Measurements from ENCODE around the gene NCAPG2. TPM values are rescaled to one million over a fixed set of nuclear protein-coding genes. Genes with fewer than 3 reads are reported as not detected.

Gene NCAPG2
- total RNA-seq, 1 donor from 2014 or later = 14.3 TPM

DNA sequence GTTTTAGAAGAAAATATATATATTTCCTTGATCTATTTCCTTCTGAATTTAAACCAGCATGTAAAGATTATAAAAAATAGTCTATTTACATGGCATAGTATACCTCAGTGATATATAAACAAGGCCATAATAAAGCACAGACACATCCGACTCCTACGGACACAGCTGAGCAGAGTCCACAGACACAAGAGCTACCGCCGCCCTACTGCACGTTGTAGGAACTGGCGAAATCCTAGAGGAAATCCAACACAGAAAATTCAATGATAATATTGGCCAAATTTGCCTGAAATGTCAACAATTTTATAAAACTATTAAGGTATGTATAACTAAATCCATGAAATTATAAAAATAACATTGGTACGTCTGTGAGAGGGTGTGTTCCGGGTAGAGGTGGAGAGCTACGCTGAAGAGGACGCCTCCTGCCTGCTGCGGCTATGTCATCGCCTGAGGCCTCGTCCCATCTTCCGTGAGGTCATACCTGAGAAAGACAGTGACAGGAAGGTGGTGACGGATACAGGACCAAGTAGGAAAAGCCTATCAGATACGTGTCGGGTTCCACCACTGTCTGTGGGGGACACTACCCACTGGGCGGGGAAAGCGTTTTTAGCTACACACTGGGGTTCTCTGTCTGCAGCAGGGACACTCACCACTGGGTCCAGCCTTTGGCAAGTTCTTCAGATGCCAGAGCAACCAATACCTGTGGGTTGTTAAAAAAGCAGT lies 29.3 kb upstream of the NCAPG2 start:
- no peak for DNase-seq

DNA sequence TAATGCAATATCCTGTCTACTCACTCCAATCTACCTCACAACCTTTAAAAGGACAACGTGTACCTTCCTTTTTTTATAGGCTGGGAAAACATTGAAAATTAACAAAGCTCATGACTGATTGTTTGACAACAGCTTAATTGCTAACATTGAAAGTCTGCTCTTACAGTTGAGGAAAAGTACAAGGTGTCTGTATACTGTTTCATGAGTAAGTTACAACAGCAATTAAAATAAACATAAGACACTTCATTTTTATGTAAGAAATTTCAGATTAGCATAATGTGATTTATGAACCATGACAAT lies 28.6 kb upstream of the NCAPG2 start:
- no peak for DNase-seq

DNA sequence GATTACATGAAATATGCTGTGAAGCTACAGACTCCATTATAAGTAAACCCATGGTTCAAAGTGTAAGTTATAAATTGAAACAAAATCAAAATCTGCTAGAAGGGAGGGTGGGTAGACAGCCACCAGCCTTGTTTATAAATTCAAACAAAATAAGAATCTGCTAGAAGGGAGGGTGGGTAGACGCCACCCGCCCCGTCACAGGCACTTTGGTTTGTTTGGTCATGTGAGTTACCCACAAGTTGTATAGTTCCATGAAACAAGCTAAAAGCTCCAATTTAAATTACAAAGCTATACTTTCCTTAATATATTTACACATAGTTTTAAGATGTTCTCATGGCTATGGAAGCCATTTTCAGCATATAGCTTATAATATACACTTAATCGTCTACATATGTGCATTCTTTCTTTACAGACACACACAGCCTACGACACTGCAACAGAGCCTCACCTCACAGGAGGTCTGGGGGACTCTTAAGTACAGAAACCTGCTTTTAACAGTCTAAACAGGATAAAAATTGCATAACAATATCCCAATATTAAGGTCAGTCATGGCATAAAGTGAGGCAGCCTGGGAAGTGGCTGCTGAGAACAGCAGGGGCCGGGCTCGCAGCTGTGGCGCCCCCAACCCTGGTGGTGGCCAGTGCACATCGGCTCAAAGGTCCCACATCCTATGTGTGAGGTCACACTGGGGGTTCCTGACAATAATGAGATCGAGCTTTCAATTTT lies 28.1 kb upstream of the NCAPG2 start:
- DNase-seq = no peak

DNA sequence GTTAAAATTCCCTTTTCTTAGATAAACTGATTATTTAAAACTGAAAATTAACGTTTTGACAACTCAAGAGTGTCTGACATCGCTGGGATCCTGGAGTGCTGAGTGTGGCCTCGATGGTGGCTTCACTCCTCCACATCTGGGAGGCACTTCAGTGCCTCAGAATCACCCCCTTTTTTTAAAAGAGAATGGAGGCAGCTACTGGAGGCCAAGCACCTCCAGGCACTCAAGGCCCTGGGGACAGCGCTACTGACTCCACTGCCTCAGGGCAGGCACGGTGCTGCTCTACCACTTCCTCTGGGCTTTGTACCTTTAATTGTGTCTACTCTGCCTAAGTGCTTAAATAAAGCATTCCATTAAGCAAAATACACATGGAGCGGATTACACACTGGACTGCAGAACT lies 27.2 kb upstream of the NCAPG2 start:
- DNase-seq = no peak

- no peak for DNase-seq
Observed at GRCh38 chr7:158730383-158731346, 26.1 kb upstream of the NCAPG2 start.

- DNase-seq = no peak
Observed at GRCh38 chr7:158729646-158730382, 25.2 kb upstream of the NCAPG2 start.

DNA sequence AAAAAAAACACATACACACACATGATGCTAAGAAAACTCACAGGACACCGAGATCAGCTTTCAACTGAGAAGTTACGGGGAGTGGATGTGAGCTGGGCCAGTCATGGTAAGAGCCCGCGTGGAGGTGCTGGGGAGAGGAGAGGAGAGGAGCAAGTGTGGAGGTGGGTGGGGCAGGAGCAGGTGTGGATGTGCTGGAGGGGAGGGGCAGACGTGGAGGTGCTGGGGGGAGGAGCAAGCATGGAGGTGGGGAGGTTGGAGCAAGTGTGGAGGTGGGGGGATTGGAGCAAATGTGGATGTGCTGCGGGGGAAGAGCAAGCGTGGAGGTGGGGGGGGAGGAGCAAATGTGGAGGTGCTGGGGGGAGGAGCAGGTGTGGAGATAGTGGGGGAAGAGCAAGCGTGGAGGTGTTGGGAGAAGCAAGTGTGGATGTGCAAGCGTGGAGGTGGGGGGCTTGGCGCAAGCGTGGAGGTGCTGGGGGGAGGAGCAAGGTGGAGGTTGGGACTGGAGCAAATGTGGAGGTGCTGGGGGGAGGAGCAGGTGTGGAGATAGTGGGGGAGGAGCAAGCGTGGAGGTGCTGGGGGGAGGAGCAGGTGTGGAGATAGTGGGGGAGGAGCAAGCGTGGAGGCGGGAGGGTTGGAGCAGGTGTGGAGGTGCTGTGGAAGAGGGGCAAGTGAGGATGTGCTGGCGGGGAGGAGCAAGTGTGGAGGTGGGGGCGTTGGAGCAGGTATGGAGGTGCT lies 24.5 kb upstream of the NCAPG2 start:
- no peak for DNase-seq

DNA sequence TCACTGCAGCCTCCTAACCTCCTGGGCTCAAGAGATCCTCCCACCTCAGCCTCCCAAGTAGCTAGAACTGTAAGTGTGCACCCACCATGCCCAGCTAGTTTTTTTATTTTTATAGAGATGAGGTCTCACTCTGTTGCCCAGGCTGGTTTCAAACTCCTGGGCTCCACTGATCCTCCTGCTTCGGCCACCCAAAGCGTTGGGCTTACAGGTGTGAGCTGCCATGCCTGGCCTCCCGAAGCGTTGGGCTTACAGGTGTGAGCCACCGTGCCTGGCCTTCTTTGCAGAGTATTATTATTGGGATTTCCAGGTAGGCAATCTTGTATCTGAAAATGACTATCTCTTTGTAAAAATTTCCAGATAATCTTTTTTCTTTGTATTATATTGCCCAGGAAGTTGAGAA lies 23.1 kb upstream of the NCAPG2 start:
- no peak for DNase-seq

- no peak for DNase-seq
Observed at GRCh38 chr7:158726277-158726807, 21.7 kb upstream of the NCAPG2 start.

DNA sequence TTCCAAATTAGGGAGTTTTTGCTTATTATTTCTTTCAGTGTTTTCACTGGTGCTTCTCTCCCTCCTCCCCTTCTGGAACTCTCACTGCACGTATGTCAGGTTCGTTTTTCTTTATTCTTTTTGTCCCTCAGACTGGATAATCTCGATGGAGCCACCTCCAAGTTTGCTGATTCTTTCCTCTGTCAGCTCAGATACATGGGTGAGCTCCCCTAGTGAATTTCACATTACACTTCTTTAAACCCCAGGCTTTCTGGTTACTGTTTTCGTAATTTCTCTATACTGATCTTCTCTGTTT lies 20.8 kb upstream of the NCAPG2 start:
- no peak for DNase-seq

- no peak for DNase-seq
Observed at GRCh38 chr7:158724658-158725505, 20.3 kb upstream of the NCAPG2 start.

DNA sequence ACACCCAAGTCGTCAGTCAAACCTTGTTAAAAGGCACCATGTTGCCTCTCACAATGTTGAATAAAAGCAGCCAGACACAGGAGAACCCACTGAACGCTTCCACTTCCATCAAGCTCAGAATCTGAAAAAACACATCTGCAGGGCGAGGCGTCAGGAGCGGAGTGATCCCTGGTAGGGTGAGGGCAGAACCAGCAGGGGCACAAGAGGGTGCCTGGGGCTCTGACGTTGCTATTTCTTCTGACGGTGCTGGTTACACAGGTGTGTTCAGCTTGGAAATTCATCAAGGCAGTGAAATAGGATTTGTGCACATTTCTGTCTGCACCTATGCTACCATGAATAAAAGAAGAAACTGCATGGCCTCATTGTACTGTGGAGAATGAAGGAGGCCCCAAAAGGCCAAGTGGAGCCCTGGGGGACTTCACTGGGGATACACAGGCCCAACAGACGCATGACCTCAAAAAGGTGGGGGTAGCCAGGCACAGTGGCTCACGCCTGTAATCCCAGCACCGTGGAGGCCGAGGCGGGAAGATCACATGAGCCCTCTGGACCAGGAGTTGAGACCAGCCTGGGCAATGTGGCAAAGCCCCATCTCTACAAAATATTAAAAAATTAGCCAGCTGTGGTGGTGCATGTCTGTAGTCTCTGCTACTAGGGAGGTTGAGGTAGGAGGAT lies 19.2 kb upstream of the NCAPG2 start:
- DNase-seq = no peak

DNA sequence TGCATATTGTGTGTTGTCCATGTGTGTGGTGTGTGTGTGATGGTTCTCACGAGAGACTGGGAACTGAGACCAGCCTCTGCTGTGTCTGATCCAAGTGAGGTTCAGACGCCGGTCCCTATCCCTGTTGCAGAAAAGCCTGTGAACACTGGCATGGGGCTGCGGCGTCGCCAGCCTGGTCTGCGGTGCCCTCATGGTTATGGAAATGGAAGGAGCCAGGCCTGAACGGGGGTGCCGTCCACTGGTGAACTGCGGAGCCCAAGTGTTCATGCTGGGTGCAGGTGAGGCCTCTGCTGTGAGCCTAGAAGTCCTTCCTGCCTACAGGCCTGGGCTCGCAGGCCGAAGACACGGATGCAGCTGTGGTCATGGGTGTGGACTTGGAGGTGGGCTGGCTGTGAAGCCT lies 18.7 kb upstream of the NCAPG2 start:
- no peak for DNase-seq

DNA sequence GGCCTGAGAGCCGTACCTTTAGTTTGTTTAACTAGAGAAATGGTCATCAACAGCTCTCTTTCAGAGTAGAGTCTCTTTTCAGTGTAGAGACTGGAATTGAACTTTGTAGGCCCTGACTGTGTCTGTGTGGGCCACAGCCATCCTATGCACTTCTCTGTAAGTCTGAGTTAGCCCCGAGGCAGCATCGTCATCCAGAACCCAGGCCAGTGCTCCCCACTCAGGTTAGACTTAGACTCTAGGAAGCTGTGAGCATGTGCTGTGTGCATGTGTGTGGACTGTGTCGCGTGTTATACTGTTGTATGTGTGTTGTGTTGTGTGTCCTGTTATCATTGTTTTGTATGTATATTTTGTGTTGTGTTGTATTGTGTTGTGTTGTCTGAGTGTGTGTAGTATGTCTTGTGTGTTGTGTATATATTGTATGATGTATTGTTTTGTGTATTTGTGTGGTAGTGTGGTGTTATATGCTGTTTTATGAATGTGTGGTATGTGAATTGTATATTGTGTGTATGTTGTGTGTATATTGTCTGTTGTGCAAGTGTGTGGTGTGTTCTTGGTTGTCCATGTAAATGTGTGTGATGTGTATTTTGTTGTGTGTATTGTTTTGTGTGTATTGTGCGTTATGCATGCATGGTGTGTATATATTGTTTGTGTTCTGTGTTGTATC lies 18.1 kb upstream of the NCAPG2 start:
- no peak for DNase-seq

DNA sequence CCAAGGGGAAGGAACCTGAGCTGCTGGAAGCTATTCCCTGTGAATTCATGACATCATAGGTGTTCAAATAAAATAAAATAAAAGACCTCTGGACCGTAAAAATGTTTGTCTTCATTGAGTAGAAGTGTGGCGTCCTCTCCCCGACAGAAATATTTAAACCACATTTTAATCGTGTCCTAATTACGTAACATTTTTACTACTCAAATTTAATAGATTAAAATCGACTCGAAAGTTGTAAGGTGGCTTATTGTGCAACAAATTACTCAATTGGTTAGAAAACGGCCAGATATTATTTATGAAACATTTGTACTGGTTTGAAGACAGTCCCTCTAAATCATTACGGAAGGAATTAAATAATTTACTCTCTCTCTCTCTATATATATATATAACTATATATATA lies 15.5 kb upstream of the NCAPG2 start:
- DNase-seq = no peak

DNA sequence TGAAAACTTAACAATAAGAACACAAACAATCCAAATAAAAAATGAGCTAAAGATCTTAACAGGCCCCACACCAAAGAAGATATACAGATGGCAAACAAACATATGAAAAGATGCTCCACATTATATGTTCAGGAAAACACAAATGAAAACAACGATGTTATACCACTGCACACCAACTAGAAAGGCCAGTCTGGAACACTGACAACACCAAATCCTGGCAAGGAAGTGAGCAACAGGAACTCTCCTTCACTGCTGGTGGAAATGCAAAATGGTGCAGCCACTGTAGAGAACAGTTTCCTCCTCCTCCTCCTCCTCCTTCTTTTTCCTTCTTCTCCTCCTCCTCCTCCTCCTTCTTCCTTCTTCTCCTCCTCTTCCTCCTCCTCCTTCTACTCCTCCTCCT lies 12.2 kb upstream of the NCAPG2 start:
- no peak for DNase-seq

DNA sequence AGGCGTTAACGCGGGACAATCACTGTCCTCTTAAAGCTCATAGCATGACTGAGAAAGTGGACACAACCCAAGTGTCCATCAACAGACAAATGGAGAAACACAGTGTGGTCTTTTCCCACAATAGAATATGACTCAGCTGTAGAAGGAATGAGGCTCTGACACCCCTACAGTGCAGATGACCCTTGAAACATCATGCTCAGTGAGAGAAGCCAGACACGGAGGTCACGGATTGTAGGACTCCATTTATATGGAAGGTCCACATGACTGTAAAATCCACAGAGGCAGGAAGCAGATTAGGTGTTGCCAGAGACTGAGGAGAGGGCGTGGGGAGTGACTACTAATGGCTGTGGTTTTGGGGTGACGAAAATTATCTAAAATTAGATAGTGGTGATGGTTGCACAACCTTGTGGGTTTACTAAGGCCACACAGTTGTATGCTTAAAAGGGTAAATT lies 6.1 kb upstream of the NCAPG2 start:
- no peak for DNase-seq

GRCh38 chr7:158707610-158708009 lies 3.0 kb upstream of the NCAPG2 start:
- no peak for DNase-seq

Measured in occipital lobe (tissue), 2 donors.